PFSK-1 (cell line): ENCODE data around the gene ZNF507.

ENCODE experiments used
- FOXP2 ChIP-seq: optimal IDR thresholded peaks from 2 replicates; pipeline ENCODE3; 2011; ENCODE audit warnings: borderline replicate concordance, control low read depth, inconsistent platforms; ENCODE audit not compliant: insufficient read depth; ENCODE audit errors: extremely low read length, extremely low read depth
- POLR2AphosphoS5 ChIP-seq: IDR thresholded peaks from 2 replicates; pipeline ENCODE4 v1.6.1; 2012; ENCODE audit warnings: low read depth, mild to moderate bottlenecking, control low read depth, low read length, moderate library complexity
- REST ChIP-seq, 2 experiments: IDR thresholded peaks; 2 replicates each; pipeline versions ENCODE4 v1.6.1 to v1.8.0; 2011 to 2012; ENCODE audit warnings: low read depth in 2 of 2, low read length in 2 of 2, control low read depth in 1 of 2, inconsistent platforms in 1 of 2, mild to moderate bottlenecking in 1 of 2, moderate library complexity in 1 of 2; ENCODE audit not compliant: insufficient read depth in 1 of 2
- SIN3A ChIP-seq: IDR thresholded peaks from 2 replicates; pipeline ENCODE4 v1.6.1; 2012; ENCODE audit warnings: mild to moderate bottlenecking, low read length, moderate library complexity, borderline replicate concordance; ENCODE audit not compliant: insufficient read depth
- TAF1 ChIP-seq: IDR thresholded peaks from 2 replicates; pipeline ENCODE4 v1.6.1; 2012; ENCODE audit warnings: low read length, control low read depth, borderline replicate concordance; ENCODE audit not compliant: insufficient read depth

DNA sequence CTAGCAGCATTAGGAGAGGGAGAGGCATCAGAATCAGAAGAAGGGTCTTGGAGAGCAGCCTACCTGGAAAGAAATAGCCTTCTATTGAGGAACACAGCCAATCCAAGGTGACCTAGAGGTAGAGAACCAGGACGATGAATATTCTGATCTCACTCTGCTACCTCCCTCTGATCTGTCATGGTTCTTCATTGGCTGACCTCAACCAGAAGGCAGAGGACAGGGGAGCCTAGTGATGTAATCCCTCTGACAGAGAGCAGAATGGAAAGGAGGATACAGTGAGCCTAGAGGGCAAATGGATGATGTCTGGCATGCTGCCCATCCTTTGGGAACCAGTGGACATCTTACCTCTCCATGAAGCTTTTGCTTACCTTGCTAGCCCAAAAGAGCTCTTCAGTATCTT lies 3.6 kb downstream of the ZNF507 start:
- TF ChIP-seq POLR2AphosphoS5 (no peak), TAF1 (no peak), REST (IDR thresholded peaks at IDR 0.05; ENCODE audit: insufficient read depth in 1 of 2, low read depth in 2 of 2, low read length in 2 of 2) (no peak), FOXP2 (no peak), SIN3A (no peak)
